Common myeloid progenitor, CD34-positive (primary cell): ENCODE data around the gene SMIM9.
A peak's percentile ranks its signal among the peaks of the same experiment; 100 is the strongest.
"Not testable (repeated sequence)": the region's sequence is repeated elsewhere in the genome, so short reads cannot be mapped to it uniquely, and the experiment has no call there.

ENCODE experiments used
- CTCF ChIA-PET: fragments of 350-600 bp; sonication (Branson Sonifier 250); formaldehyde crosslinking; loops from one replicate; lab custom pipeline; 2021; ENCODE audit warnings: antibody characterized with exemption; lab: Charles Lee
- POLR2A ChIA-PET: fragments of 350-600 bp; sonication (Branson Sonifier 250); formaldehyde crosslinking; loops from one replicate; lab custom pipeline; 2021; ENCODE audit warnings: antibody characterized with exemption; lab: Charles Lee
- DNase-seq, 3 donors: peaks; one replicate each; pipeline versions ENCODE4 v3.0.0 to v3.0.0-alpha.2; 2013
- H3K27ac ChIP-seq, 2 experiments: 1 replicate in 1 of 2; 2 replicates in 1 of 2; pipeline ENCODE4 v1.7.0; 2013; ENCODE audit warnings: inconsistent platforms in 2 of 2, low read length in 2 of 2, mild to moderate bottlenecking in 2 of 2, low read depth in 1 of 2, moderate library complexity in 1 of 2; ENCODE audit not compliant: severe bottlenecking in 2 of 2, insufficient read depth in 1 of 2, poor library complexity in 1 of 2
- H3K27me3 ChIP-seq, 5 experiments: replicated peaks in 2 of 5; 1 replicate in 3 of 5; 2 replicates in 2 of 5; pipeline versions ENCODE4 v1.6.1 to v1.7.0; 2013; ENCODE audit warnings: low read length in 4 of 5, mild to moderate bottlenecking in 2 of 5, moderate library complexity in 2 of 5, inconsistent platforms in 1 of 5; ENCODE audit not compliant: insufficient read depth in 5 of 5, control insufficient read depth in 4 of 5
- H3K36me3 ChIP-seq, 4 experiments: 1 replicate in 2 of 4; 2 replicates in 2 of 4; pipeline versions ENCODE4 v1.6.1 to v1.7.0; 2013; ENCODE audit warnings: low read length in 3 of 4, control low read depth in 1 of 4, mild to moderate bottlenecking in 1 of 4; ENCODE audit not compliant: control insufficient read depth in 4 of 4, insufficient read depth in 4 of 4
- H3K4me1 ChIP-seq, 4 experiments: 1 replicate in 3 of 4; 2 replicates in 1 of 4; pipeline versions ENCODE4 v1.6.1 to v1.7.1; 2013; ENCODE audit warnings: low read length in 3 of 4, mild to moderate bottlenecking in 3 of 4, control low read depth in 1 of 4, inconsistent platforms in 1 of 4, moderate library complexity in 1 of 4; ENCODE audit not compliant: control insufficient read depth in 4 of 4, insufficient read depth in 4 of 4; ENCODE audit errors: control extremely low read depth in 1 of 4
- H3K4me3 ChIP-seq, 7 experiments: 1 replicate in 4 of 7; 2 replicates in 3 of 7; pipeline versions ENCODE4 v1.5.1 to v1.7.0; 2013; ENCODE audit warnings: mild to moderate bottlenecking in 7 of 7, low read length in 6 of 7, moderate library complexity in 6 of 7, inconsistent platforms in 2 of 7, low read depth in 2 of 7, control low read depth in 1 of 7; ENCODE audit not compliant: insufficient read depth in 4 of 7, control insufficient read depth in 1 of 7; ENCODE audit errors: extremely low read depth in 1 of 7
- H3K9me3 ChIP-seq, 5 experiments: 1 replicate in 4 of 5; 2 replicates in 1 of 5; pipeline versions ENCODE4 v1.6.1 to v1.7.1; 2013; ENCODE audit warnings: low read length in 4 of 5, mild to moderate bottlenecking in 2 of 5, inconsistent platforms in 1 of 5, low read depth in 1 of 5, moderate library complexity in 1 of 5; ENCODE audit not compliant: control insufficient read depth in 4 of 5, insufficient read depth in 2 of 5; ENCODE audit errors: control extremely low read depth in 1 of 5
- WGBS: methylation state at CpG from one replicate; pipeline ENCODE4 v1.1.5; 2013; ENCODE audit not compliant: insufficient coverage; 5-methylcytosine and 5-hydroxymethylcytosine counted together

The SMIM9 gene

DNA sequence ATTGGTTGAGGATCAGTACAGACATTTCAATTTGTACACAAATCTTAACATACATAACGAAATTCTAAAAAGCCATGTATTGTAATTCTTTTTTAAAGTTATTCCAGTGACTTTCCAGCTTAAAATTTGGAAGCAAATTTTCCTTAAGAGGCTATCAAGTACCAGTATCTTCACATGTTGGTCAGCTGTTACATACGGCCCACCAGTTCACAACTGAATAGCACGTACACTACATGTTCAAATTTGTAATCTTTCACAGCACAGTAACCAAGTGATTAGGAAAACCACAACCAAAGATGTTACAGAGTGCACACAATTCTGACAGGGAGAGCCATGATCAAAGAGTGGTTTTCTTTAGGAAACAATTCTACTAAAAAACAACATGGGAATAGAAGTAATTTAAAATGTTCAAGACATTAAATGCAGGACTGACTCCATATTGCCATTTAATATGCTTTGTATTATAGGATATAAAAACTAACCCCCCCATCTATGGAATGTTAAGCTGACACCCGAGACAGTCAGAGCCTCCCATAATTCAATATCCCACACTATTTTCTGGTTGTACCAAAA, 18.1 kb downstream of the SMIM9 start:
- H3K27me3 ChIP-seq, H3K4me3 ChIP-seq, H3K36me3 ChIP-seq, H3K9me3 ChIP-seq, POLR2A ChIA-PET, H3K4me1 ChIP-seq, DNase-seq: not testable (repeated sequence)
- no CpG with 5 or more reads among the region's 4 CpGs for WGBS
- CTCF ChIA-PET = interaction anchor here (1.1 kb wide), 1 partner anchor 17 kb away, joined by 4 read pairs; no protein-coding TSS in a partner anchor
- peak overlapping the region in 1 of 2 experiments; percentile 49 for H3K27ac ChIP-seq

DNA sequence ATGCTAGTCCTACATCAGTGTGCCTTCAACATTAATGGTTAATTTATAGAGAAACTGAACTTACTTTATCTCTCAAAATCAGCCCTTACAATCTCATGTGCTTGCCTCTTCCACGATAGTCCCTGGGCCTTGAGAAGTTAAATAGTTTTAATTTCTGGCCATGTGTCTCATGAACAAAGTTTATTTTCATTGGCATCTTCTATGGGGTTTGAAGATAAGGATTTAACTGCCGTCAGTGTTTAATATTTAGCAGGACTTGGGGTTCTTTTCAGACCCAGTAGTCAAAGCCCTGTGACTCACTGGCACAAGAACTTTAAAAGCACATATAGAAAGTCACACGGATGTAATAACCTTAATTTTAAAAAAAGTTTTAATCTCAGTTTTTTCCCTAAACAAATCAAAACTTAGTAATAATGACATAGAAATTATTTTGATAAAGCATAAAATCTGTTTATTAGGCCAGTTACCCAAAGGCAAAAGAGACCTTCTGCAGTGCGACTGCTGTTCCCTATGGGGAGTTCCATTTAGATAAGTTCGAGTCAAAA, 19.1 kb downstream of the SMIM9 start:
- H3K27me3 ChIP-seq = no peaks in the 10 kb centered on the region
- no peak overlapping the region for H3K4me3 ChIP-seq
- WGBS = 80% methylated on average over 1 of the region's 5 CpGs
- DNase-seq = no peak
- ChIA-PET POLR2A (no interaction called here), CTCF (interaction anchor here (1.1 kb wide), 1 partner anchor 18 kb away, joined by 4 read pairs; no protein-coding TSS in a partner anchor)
- no peaks in the 10 kb centered on the region for H3K36me3 ChIP-seq
- H3K9me3 ChIP-seq = no peaks in the 10 kb centered on the region
- H3K4me1 ChIP-seq = peaks cover 0 to under 1% (median 0%) of the 10 kb centered on the region in 4 experiments
- H3K27ac ChIP-seq = peak overlapping the region in 1 of 2 experiments; percentile 49

DNA sequence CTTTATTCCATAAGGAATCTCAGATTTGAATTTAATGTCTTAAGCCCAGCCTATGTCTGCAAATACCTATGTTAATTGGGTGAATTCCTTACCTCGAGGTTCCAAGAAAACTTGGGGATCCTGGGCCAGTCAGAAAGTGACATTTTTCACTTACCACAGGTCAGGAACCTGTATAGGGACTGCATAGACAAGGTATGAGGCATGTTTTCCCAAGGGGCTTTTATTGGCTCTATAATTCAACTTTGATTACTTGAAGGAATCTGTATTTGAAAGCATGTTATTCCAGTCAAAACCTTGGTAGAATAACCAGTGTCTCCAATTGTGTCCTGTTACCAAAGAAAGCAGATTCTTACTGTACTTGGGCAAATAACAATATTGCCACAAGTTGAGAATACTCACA, 20.7 kb downstream of the SMIM9 start:
- Histone ChIP-seq H3K4me1 (peaks cover 0 to 3% (median 1%) of the 10 kb centered on the region in 4 experiments), H3K27ac (no peak overlapping the region), H3K36me3 (no peaks in the 10 kb centered on the region), H3K4me3 (no peak overlapping the region), H3K9me3 (no peaks in the 10 kb centered on the region), H3K27me3 (no peaks in the 10 kb centered on the region)
- WGBS = 50% methylated on average over 1 of the region's 1 CpG
- DNase-seq = no peak
- POLR2A ChIA-PET = no interaction called here
- CTCF ChIA-PET = no interaction called here

DNA sequence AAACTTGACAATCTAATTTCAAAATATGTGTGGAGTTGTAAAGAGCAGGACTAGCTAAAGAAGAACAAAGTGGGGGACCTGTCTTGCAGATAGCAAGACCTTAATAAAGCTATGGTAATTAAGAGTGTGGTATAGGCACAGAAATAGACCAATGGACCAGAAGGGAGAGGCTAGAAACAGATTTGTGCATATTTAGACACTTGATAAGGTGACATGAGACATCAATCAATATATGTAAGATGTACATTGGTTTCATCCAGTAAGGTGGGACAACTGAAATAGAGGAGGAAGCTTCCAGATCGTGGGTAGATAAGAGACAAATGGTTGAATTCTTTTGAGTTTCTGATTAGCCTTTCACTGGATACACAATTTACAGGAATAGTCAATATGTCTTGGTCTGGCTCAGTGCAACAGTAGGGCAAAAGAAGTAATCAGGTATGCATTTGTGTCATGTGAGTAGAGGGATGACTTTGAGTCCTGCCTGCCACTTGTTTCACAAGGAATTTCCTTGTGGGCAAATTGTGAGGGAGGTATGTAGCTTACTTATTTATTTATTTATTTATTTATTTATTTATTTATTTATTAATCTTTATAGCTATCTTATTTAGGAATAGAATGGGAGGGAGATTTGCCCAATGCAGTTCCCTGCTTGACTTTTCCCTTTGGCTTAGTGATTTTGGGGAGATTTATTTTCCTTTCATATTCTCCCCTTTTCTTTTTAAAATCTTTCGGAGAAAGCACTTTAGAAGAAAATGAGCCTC, 21.9 kb downstream of the SMIM9 start:
- CTCF ChIA-PET = no interaction called here
- peaks cover 0 to 3% (median 1%) of the 10 kb centered on the region in 4 experiments for H3K4me1 ChIP-seq

DNA sequence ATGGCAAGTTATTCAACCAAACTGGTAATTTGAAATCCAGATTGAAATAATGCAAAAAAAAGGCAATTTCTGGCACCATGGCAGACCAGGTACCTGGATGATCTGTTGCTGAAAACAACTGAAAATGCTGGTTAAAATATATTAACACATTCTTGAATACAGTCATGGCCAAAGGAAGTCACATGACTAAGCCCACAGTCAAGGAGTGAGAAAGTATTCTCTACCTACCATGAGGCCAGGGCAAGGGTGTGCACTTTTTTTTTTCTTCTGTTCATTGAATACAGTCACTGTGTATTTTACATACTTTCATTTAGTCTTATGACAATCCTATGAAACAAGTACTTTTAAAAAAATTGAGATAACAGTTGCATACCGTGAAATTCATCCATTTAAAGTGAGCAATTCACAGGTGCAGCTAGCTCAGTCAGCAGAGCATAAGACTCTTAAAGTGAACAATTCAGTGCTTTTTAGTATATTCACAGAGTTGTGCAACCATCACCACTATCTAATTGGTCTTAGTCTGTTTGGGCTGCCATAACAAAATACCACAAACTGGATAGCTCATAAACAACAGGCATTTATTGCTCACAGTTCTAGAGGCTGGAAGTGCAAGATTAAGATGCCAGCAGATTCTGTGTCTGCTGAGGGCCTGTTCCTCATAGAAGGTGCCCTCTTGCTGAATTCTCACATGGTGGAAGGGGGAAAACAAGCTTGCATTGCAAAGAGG, 24.4 kb downstream of the SMIM9 start:
- ChIA-PET POLR2A (no interaction called here), CTCF (no interaction called here)
- H3K27ac ChIP-seq = no peak overlapping the region
- no peaks in the 10 kb centered on the region for H3K36me3 ChIP-seq
- no peaks in the 10 kb centered on the region for H3K27me3 ChIP-seq
- WGBS = 100% methylated on average over 1 of the region's 1 CpG
- peaks cover 0 to 2% (median 0%) of the 10 kb centered on the region in 5 experiments for H3K9me3 ChIP-seq
- no peak overlapping the region for H3K4me3 ChIP-seq
- H3K4me1 ChIP-seq = peaks cover 0 to 10% (median 6%) of the 10 kb centered on the region in 4 experiments
- DNase-seq = peak in 1 of 3 donors; percentile 42

More for the DNA sequence above, 21.9 kb downstream of the SMIM9 start:
- WGBS = 60% methylated on average over 1 of the region's 2 CpGs
- no peak overlapping the region for H3K4me3 ChIP-seq
- H3K27me3 ChIP-seq = no peaks in the 10 kb centered on the region
- no peak overlapping the region for H3K27ac ChIP-seq
- H3K36me3 ChIP-seq = no peaks in the 10 kb centered on the region
- DNase-seq = no peak
- peaks cover 0 to 2% (median 0%) of the 10 kb centered on the region in 5 experiments for H3K9me3 ChIP-seq
- POLR2A ChIA-PET = no interaction called here

DNA sequence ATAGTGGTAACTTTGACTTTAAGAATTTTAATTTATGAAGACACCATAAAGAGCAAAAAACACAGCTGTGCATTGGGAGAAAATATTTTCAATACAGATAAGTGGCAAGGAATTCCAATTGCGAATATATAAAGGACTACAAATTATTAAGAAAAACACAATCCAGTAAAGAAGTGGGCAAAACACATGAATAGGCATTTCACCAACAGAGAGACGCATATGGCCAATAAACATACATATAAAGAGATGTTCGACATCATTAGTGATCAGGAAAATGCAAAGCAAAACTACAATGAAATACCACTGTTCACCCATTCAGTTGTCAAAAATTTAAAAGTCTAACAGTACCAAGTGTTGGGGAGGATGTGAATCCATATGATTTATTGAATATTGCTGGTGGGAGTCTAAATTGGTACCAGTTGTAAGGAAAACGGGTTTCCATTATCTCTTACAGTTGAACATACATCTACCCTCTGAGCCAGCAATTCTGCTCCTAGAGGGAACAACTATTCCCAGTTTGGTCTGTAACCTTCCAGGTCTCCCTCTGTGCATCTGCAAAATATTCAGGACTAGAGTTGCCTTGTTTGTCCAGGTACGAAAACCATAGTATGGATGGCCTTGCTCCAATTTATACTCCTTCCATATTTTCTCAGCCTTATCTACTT, 27.5 kb downstream of the SMIM9 start:
- CTCF ChIA-PET = interaction anchor here (1.3 to 1.9 kb wide), 3 partner anchors 32 to 82 kb away, joined by 3 to 4 read pairs (median 3); no protein-coding TSS in a partner anchor
- 100% methylated on average over 3 of the region's 5 CpGs for WGBS
- Histone ChIP-seq H3K9me3 (peaks cover 0 to 2% (median 0%) of the 10 kb centered on the region in 5 experiments), H3K4me3 (no peak overlapping the region), H3K4me1 (peaks cover 13 to 40% (median 24%) of the 10 kb centered on the region in 4 experiments), H3K27ac (no peak overlapping the region), H3K27me3 (no peaks in the 10 kb centered on the region), H3K36me3 (no peaks in the 10 kb centered on the region)
- DNase-seq = no peak
- POLR2A ChIA-PET = interaction anchor here (1.1 kb wide), 1 partner anchor 30 kb away, joined by 4 read pairs; no protein-coding TSS in a partner anchor
